Trophoblast cell (in vitro differentiated cells and primary cell): ENCODE results near the gene GRPEL2.

Source experiments
- DNase-seq, 2 donors: peaks; one replicate each; pipeline ENCODE4 v3.0.0-alpha.2; 2016
- H2AFZ ChIP-seq: 2 replicates; pipeline ENCODE4 v1.6.1; 2013; ENCODE audit warnings: low read length, moderate library complexity, mild to moderate bottlenecking; ENCODE audit not compliant: insufficient read depth, poor library complexity
- H2AK5ac ChIP-seq: 2 replicates; pipeline ENCODE4 v1.6.1; 2013; ENCODE audit warnings: mild to moderate bottlenecking, low read length
- H2BK120ac ChIP-seq: 2 replicates; pipeline ENCODE4 v1.6.1; 2013; ENCODE audit warnings: low read length, mild to moderate bottlenecking, moderate library complexity; ENCODE audit not compliant: insufficient read depth, poor library complexity
- H2BK12ac ChIP-seq: 2 replicates; pipeline ENCODE4 v1.6.1; 2013; ENCODE audit warnings: mild to moderate bottlenecking, low read length, moderate library complexity
- H2BK5ac ChIP-seq: 2 replicates; pipeline ENCODE4 v1.6.1; 2013; ENCODE audit warnings: low read length, low read depth, moderate library complexity, mild to moderate bottlenecking; ENCODE audit not compliant: poor library complexity
- H3K14ac ChIP-seq: 2 replicates; pipeline ENCODE4 v1.6.1; 2013; ENCODE audit warnings: mild to moderate bottlenecking, low read length
- H3K18ac ChIP-seq: 2 replicates; pipeline ENCODE4 v1.6.1; 2013; ENCODE audit warnings: mild to moderate bottlenecking, low read length
- H3K23ac ChIP-seq: 2 replicates; pipeline ENCODE4 v1.6.1; 2013; ENCODE audit warnings: low read length
- H3K27ac ChIP-seq: 2 replicates; pipeline ENCODE4 v1.5.1; 2013; ENCODE audit warnings: low read depth, mild to moderate bottlenecking, inconsistent platforms, low read length, moderate library complexity
- H3K27me3 ChIP-seq: 2 replicates; pipeline ENCODE4 v1.6.1; 2013; ENCODE audit warnings: inconsistent platforms, mild to moderate bottlenecking, low read length, moderate library complexity; ENCODE audit not compliant: insufficient read depth
- H3K36me3 ChIP-seq, 2 experiments: 1 replicate in 1 of 2; 2 replicates in 1 of 2; pipeline ENCODE4 v1.6.1; 2013; ENCODE audit warnings: low read length in 2 of 2, mild to moderate bottlenecking in 2 of 2, moderate library complexity in 1 of 2; ENCODE audit not compliant: insufficient read depth in 2 of 2, control insufficient read depth in 1 of 2
- H3K4ac ChIP-seq: 2 replicates; pipeline ENCODE4 v1.6.1; 2013; ENCODE audit warnings: low read depth, mild to moderate bottlenecking, low read length, moderate library complexity
- H3K4me1 ChIP-seq, 2 experiments: 1 replicate in 1 of 2; 2 replicates in 1 of 2; pipeline ENCODE4 v1.6.1; 2013; ENCODE audit warnings: low read length in 2 of 2, mild to moderate bottlenecking in 2 of 2, moderate library complexity in 1 of 2; ENCODE audit not compliant: insufficient read depth in 2 of 2, control insufficient read depth in 1 of 2
- H3K4me2 ChIP-seq: 2 replicates; pipeline ENCODE4 v1.6.1; 2013; ENCODE audit warnings: inconsistent platforms, mild to moderate bottlenecking, low read length, moderate library complexity
- H3K4me3 ChIP-seq: 2 replicates; pipeline ENCODE4 v1.5.1; 2013; ENCODE audit warnings: mild to moderate bottlenecking, low read depth, low read length, inconsistent platforms
- H3K79me1 ChIP-seq: one replicate; pipeline ENCODE4 v1.6.1; 2013; ENCODE audit warnings: low read length
- H3K79me2 ChIP-seq: 2 replicates; pipeline ENCODE4 v1.6.1; 2013; ENCODE audit warnings: low read length, mild to moderate bottlenecking; ENCODE audit not compliant: control insufficient read depth, insufficient read depth, poor library complexity
- H3K9ac ChIP-seq: 2 replicates; pipeline ENCODE4 v1.6.1; 2013; ENCODE audit warnings: mild to moderate bottlenecking, low read length
- H3K9me3 ChIP-seq: 2 replicates; pipeline ENCODE4 v1.6.1; 2013; ENCODE audit warnings: low read depth, mild to moderate bottlenecking, control low read depth, inconsistent platforms, low read length; ENCODE audit not compliant: insufficient read depth
- H4K12ac ChIP-seq: 2 replicates; pipeline ENCODE4 v1.6.1; 2013; ENCODE audit warnings: low read depth, mild to moderate bottlenecking, low read length, moderate library complexity
- H4K8ac ChIP-seq: 2 replicates; pipeline ENCODE4 v1.6.1; 2013; ENCODE audit warnings: low read depth, mild to moderate bottlenecking, low read length, moderate library complexity
- H4K91ac ChIP-seq: one replicate; pipeline ENCODE4 v1.6.1; 2013; ENCODE audit warnings: low read depth, mild to moderate bottlenecking, low read length, moderate library complexity
- WGBS: extraction: QIAGEN DNeasy Blood & Tissue Kit; methylation state at CpG from one replicate; pipeline ENCODE4 v1.1.7; 2013; ENCODE audit warnings: missing lambda C conversion rate; ENCODE audit not compliant: insufficient read length, insufficient coverage; ENCODE audit errors: extremely low coverage; 5-methylcytosine and 5-hydroxymethylcytosine counted together

The GRPEL2 gene

GRCh38 chr5:149341876-149342275, 3.4 kb upstream of the GRPEL2 start:
- H2BK120ac ChIP-seq, result no peak overlapping the region
- no peak overlapping the region for H3K18ac ChIP-seq
- H3K79me1 ChIP-seq, result peaks cover 8% of the 10 kb centered on the region
- H3K4me3 ChIP-seq, result no peak overlapping the region
- H4K12ac ChIP-seq, result no peak overlapping the region
- peaks cover 0 to 2% of the 10 kb centered on the region in 2 experiments for H3K36me3 ChIP-seq
- no peak overlapping the region for H2BK5ac ChIP-seq
- no peak overlapping the region for H3K4ac ChIP-seq
- no peak for DNase-seq
- no peaks in the 10 kb centered on the region for H3K9me3 ChIP-seq
- no peak overlapping the region for H3K23ac ChIP-seq
- H3K79me2 ChIP-seq, result peaks cover 5% of the 10 kb centered on the region
- H3K27me3 ChIP-seq, result no peaks in the 10 kb centered on the region
- no peak overlapping the region for H4K91ac ChIP-seq
- H3K14ac ChIP-seq, result no peak overlapping the region
- H3K4me1 ChIP-seq, result peaks cover 2 to 3% of the 10 kb centered on the region in 2 experiments
- H4K8ac ChIP-seq, result no peak overlapping the region
- H2AFZ ChIP-seq, result no peak overlapping the region
- no peak overlapping the region for H3K4me2 ChIP-seq
- no peak overlapping the region for H2AK5ac ChIP-seq
- no peak overlapping the region for H3K9ac ChIP-seq
- H2BK12ac ChIP-seq, result no peak overlapping the region
- H3K27ac ChIP-seq, result no peak overlapping the region

- peaks cover 2 to 11% of the 10 kb centered on the region in 2 experiments for H3K36me3 ChIP-seq
- H3K79me1 ChIP-seq, result peaks cover 8% of the 10 kb centered on the region
- peak overlapping the region; percentile 26 for H4K8ac ChIP-seq
- H4K91ac ChIP-seq, result no peak overlapping the region
- H3K27ac ChIP-seq, result no peak overlapping the region
- H3K4me3 ChIP-seq, result no peak overlapping the region
- no CpG with 5 or more reads among the region's 2 CpGs for WGBS
- no peak overlapping the region for H2BK120ac ChIP-seq
- H2AFZ ChIP-seq, result no peak overlapping the region
- no peak overlapping the region for H4K12ac ChIP-seq
- no peak overlapping the region for H3K23ac ChIP-seq
- no peak overlapping the region for H2AK5ac ChIP-seq
- H3K4me1 ChIP-seq, result peaks cover 2 to 5% of the 10 kb centered on the region in 2 experiments
- no peak overlapping the region for H3K9ac ChIP-seq
- H3K4ac ChIP-seq, result no peak overlapping the region
- H3K18ac ChIP-seq, result no peak overlapping the region
- H3K9me3 ChIP-seq, result no peaks in the 10 kb centered on the region
- no peak overlapping the region for H3K4me2 ChIP-seq
- peaks cover 5% of the 10 kb centered on the region for H3K79me2 ChIP-seq
- H2BK5ac ChIP-seq, result no peak overlapping the region
- no peak for DNase-seq
- H3K27me3 ChIP-seq, result no peaks in the 10 kb centered on the region
- no peak overlapping the region for H2BK12ac ChIP-seq
- no peak overlapping the region for H3K14ac ChIP-seq
Observed at GRCh38 chr5:149344151-149344550, 1.1 kb upstream of the GRPEL2 start.

- Histone ChIP-seq H3K18ac (peak overlapping the region; percentile 95), H3K79me2 (peaks cover 5% of the 10 kb centered on the region), H3K14ac (peak overlapping the region; percentile 93), H2BK5ac (no peak overlapping the region), H3K4me2 (peak overlapping the region; percentile 69), H2AFZ (peak overlapping the region; percentile 83), H4K12ac (peak overlapping the region; percentile 72), H4K91ac (peak overlapping the region; percentile 93), H3K9ac (peak overlapping the region; percentile 53), H3K4me1 (peaks cover 2 to 5% of the 10 kb centered on the region in 2 experiments), H3K36me3 (peaks cover 8 to 21% of the 10 kb centered on the region in 2 experiments), H2BK120ac (peak overlapping the region; percentile 24), H3K4ac (peak overlapping the region; percentile 53), H3K9me3 (no peaks in the 10 kb centered on the region), H3K27ac (no peak overlapping the region), H2AK5ac (peak overlapping the region; percentile 14), H3K23ac (no peak overlapping the region), H3K79me1 (peaks cover 8% of the 10 kb centered on the region), H3K27me3 (no peaks in the 10 kb centered on the region), H4K8ac (peak overlapping the region; percentile 99), H3K4me3 (peak overlapping the region; percentile 78), H2BK12ac (no peak overlapping the region)
- peak; percentile 36 to 51 for DNase-seq
- no CpG with 5 or more reads among the region's 11 CpGs for WGBS
Observed at GRCh38 chr5:149345892-149346222, 558 bp downstream of the GRPEL2 start.

- Histone ChIP-seq H3K27ac (no peak overlapping the region), H3K36me3 (peaks cover 12 to 29% of the 10 kb centered on the region in 2 experiments), H3K27me3 (no peaks in the 10 kb centered on the region), H3K4me3 (no peak overlapping the region), H3K4ac (no peak overlapping the region), H2BK12ac (no peak overlapping the region), H3K4me1 (peaks cover 2 to 5% of the 10 kb centered on the region in 2 experiments), H2AFZ (no peak overlapping the region), H3K79me1 (peaks cover 8% of the 10 kb centered on the region), H4K12ac (no peak overlapping the region), H3K14ac (no peak overlapping the region), H3K9me3 (no peaks in the 10 kb centered on the region), H3K23ac (no peak overlapping the region), H2BK120ac (no peak overlapping the region), H4K8ac (no peak overlapping the region), H2BK5ac (no peak overlapping the region), H3K79me2 (peaks cover 5% of the 10 kb centered on the region), H3K9ac (no peak overlapping the region), H4K91ac (no peak overlapping the region), H3K4me2 (no peak overlapping the region), H2AK5ac (no peak overlapping the region), H3K18ac (no peak overlapping the region)
- DNase-seq, result peak in 1 of 2 donors; percentile 5
- WGBS, result no CpG with 5 or more reads among the region's 1 CpG
Observed at GRCh38 chr5:149348518-149348917, 3.2 kb downstream of the GRPEL2 start.
